ENCODE measurements around the gene GJB6. TPM values are rescaled to one million over a fixed set of nuclear protein-coding genes. Genes with fewer than 3 reads are reported as not detected.

The GJB6 gene
- total RNA-seq, 1 experiment from 2014 or later: not detected

DNA sequence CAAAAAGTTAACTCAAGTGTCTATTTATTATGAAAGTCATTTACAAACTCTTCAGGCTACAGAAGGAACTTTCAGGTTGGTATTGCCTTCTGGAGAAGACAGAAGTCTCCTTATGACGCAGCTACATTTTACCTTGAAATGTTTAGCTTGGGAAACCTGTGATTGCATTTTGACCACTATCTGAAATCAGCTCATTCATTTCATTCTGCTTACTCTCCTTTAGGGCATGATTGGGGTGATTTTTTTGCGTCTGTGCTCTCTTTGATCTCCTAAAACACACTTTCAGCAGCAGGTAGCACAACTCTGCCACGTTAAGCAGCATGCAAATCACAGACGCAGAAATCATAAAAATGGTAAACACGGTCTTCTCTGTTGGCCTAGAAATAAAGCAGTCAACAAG, 9.6 kb downstream of the GJB6 start (continued):
- TF ChIP-seq ZBTB21 (CRISPR knock-in tag; IDR thresholded peaks at IDR 0.05; ENCODE audit: borderline replicate concordance): no peak

DNA sequence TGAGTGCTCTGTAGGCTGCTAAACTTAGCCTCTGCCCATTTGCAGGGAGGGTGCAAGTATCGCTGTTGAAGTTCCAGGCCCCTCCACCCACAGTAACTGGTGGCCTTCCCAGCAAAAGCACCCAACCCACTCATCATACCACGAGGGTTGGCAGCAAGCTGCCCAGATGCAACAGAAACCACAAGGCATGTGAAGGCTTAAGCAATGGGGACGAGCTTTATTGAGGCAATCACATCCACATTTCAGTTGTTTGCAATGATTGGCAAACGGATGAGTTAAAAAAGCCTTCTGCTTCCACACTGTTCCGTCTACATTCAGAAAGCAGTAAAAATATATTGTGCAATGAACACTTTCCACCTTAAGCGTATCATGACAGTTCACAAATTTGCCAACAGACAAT, 10.3 kb downstream of the GJB6 start:
- peaks cover 5% of the 10 kb centered on the region for H3K27me3 Mint-ChIP-seq (ENCODE audit: low read depth)
- ChIA-PET CTCF (no interaction called here), POLR2A (no interaction called here)
- TF ChIP-seq CBFB (CRISPR knock-in tag; IDR thresholded peaks at IDR 0.05; ENCODE audit: low read depth) (no peak), SMAD4 (CRISPR knock-in tag; IDR thresholded peaks at IDR 0.05) (no peak)
- TF ChIP-seq, protein P1, sequence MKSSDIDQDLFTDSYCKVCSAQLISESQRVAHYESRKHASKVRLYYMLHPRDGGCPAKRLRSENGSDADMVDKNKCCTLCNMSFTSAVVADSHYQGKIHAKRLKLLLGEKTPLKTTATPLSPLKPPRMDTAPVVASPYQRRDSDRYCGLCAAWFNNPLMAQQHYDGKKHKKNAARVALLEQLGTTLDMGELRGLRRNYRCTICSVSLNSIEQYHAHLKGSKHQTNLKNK (CRISPR knock-in tag; IDR thresholded peaks at IDR 0.05): no peak
- ATAC-seq (no peak), DNase-seq (ENCODE audit: low spot score) (no peak)
- peaks cover 6% of the 10 kb centered on the region; the same call in 1 of the 2 replicates for H3K4me1 Mint-ChIP-seq
- peaks cover 10% of the 10 kb centered on the region for H3K9me3 Mint-ChIP-seq
- H3K4me3 Mint-ChIP-seq: no peak overlapping the region
- H3K36me3 Mint-ChIP-seq: no peaks in the 10 kb centered on the region
- H3K27ac Mint-ChIP-seq: no peak overlapping the region

DNA sequence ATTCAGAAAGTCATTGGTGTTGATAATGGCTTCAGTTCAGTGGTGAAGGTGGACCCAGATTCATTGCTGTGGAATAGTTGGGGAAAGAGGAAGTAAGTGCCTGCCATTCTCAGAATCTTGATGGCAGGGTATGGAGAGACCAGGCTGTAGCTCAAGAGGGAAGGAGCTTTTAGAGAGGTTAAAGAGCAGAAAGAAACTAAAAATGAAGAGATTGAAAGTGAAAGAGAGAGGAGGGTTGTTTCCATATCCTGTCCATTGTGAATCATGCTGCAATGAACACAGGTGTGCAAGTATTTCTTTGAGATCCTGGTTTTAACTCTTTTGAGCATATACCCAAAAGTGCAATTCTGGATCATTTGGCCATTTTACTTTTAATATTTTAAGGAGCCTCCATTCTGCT, 12.5 kb downstream of the GJB6 start:
- H3K27ac Mint-ChIP-seq: no peak overlapping the region
- ChIA-PET CTCF (no interaction called here), POLR2A (no interaction called here)
- H3K4me3 Mint-ChIP-seq: no peak overlapping the region
- H3K9me3 Mint-ChIP-seq: peaks cover 10% of the 10 kb centered on the region
- ATAC-seq (no peak), DNase-seq (ENCODE audit: low spot score) (no peak)
- peaks cover 6% of the 10 kb centered on the region; the same call in 1 of the 2 replicates for H3K4me1 Mint-ChIP-seq
- no peaks in the 10 kb centered on the region for H3K36me3 Mint-ChIP-seq
- peaks cover 5% of the 10 kb centered on the region for H3K27me3 Mint-ChIP-seq (ENCODE audit: low read depth)
- no peak for TF ChIP-seq ATF1 (CRISPR knock-in tag; IDR thresholded peaks at IDR 0.05)
- TF ChIP-seq IRF2 (CRISPR knock-in tag; IDR thresholded peaks at IDR 0.05; ENCODE audit: borderline replicate concordance, low read depth): no peak
- no peak for TF ChIP-seq JUN (CRISPR knock-in tag; IDR thresholded peaks at IDR 0.05)
- TF ChIP-seq, protein P2, sequence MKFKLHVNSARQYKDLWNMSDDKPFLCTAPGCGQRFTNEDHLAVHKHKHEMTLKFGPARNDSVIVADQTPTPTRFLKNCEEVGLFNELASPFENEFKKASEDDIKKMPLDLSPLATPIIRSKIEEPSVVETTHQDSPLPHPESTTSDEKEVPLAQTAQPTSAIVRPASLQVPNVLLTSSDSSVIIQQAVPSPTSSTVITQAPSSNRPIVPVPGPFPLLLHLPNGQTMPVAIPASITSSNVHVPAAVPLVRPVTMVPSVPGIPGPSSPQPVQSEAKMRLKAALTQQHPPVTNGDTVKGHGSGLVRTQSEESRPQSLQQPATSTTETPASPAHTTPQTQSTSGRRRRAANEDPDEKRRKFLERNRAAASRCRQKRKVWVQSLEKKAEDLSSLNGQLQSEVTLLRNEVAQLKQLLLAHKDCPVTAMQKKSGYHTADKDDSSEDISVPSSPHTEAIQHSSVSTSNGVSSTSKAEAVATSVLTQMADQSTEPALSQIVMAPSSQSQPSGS (CRISPR knock-in tag; IDR thresholded peaks at IDR 0.05; ENCODE audit: borderline replicate concordance, low read depth): no peak

DNA sequence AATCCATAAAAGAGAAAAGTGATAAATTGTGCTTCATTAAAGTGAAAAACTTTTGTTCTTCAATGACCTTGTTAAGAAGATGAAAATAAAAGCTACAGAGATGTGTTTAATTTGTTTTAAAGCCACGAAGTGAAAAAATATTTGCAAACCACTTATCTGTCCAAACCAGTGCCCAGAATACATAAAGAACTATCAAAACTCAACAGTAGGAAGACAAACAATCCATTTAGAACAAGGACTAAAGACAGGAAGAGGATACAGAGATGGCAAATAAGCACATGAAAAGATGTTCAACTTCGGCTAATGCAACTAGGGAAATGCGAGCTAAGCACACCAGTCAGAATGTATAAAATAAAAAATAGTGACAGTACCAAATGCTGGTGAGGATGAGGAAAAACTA, 15.0 kb downstream of the GJB6 start:
- no peaks in the 10 kb centered on the region for H3K36me3 Mint-ChIP-seq
- ChIA-PET CTCF (no interaction called here), POLR2A (no interaction called here)
- no peak for TF ChIP-seq SMAD4 (CRISPR knock-in tag; IDR thresholded peaks at IDR 0.05)
- no peak for TF ChIP-seq CREM (CRISPR knock-in tag; IDR thresholded peaks at IDR 0.05)
- no peak for TF ChIP-seq PRRX2 (CRISPR knock-in tag; IDR thresholded peaks at IDR 0.05)
- TF ChIP-seq ZNF232 (CRISPR knock-in tag; IDR thresholded peaks at IDR 0.05): no peak
- no peak for TF ChIP-seq ZNF423 (CRISPR knock-in tag; IDR thresholded peaks at IDR 0.05)
- TF ChIP-seq ZNF396 (CRISPR knock-in tag; IDR thresholded peaks at IDR 0.05; ENCODE audit: borderline replicate concordance): no peak
- no peak for TF ChIP-seq ZNF121 (CRISPR knock-in tag; IDR thresholded peaks at IDR 0.05)
- TF ChIP-seq, protein P1 (CRISPR knock-in tag; IDR thresholded peaks at IDR 0.05): no peak
- no peak for TF ChIP-seq GTF2I (CRISPR knock-in tag; conservative IDR thresholded peaks at IDR 0.05)
- no peak for TF ChIP-seq TCF7 (CRISPR knock-in tag; IDR thresholded peaks at IDR 0.05; ENCODE audit: low read depth)
- TF ChIP-seq, protein P3, sequence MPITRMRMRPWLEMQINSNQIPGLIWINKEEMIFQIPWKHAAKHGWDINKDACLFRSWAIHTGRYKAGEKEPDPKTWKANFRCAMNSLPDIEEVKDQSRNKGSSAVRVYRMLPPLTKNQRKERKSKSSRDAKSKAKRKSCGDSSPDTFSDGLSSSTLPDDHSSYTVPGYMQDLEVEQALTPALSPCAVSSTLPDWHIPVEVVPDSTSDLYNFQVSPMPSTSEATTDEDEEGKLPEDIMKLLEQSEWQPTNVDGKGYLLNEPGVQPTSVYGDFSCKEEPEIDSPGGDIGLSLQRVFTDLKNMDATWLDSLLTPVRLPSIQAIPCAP (CRISPR knock-in tag; IDR thresholded peaks at IDR 0.05): no peak
- TF ChIP-seq, protein P4, sequence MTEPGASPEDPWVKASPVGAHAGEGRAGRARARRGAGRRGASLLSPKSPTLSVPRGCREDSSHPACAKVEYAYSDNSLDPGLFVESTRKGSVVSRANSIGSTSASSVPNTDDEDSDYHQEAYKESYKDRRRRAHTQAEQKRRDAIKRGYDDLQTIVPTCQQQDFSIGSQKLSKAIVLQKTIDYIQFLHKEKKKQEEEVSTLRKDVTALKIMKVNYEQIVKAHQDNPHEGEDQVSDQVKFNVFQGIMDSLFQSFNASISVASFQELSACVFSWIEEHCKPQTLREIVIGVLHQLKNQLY (CRISPR knock-in tag; IDR thresholded peaks at IDR 0.05): no peak
- TF ChIP-seq, protein P5, sequence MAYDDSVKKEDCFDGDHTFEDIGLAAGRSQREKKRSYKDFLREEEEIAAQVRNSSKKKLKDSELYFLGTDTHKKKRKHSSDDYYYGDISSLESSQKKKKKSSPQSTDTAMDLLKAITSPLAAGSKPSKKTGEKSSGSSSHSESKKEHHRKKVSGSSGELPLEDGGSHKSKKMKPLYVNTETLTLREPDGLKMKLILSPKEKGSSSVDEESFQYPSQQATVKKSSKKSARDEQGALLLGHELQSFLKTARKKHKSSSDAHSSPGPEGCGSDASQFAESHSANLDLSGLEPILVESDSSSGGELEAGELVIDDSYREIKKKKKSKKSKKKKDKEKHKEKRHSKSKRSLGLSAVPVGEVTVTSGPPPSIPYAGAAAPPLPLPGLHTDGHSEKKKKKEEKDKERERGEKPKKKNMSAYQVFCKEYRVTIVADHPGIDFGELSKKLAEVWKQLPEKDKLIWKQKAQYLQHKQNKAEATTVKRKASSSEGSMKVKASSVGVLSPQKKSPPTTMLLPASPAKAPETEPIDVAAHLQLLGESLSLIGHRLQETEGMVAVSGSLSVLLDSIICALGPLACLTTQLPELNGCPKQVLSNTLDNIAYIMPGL (CRISPR knock-in tag; IDR thresholded peaks at IDR 0.05): no peak
- TF ChIP-seq CBFB (CRISPR knock-in tag; IDR thresholded peaks at IDR 0.05; ENCODE audit: low read depth): no peak
- TF ChIP-seq MYBL2 (CRISPR knock-in tag; IDR thresholded peaks at IDR 0.05): no peak
- TF ChIP-seq SOX15 (CRISPR knock-in tag; IDR thresholded peaks at IDR 0.05): no peak
- H3K27ac Mint-ChIP-seq: no peak overlapping the region
- H3K4me1 Mint-ChIP-seq: peaks cover 12% of the 10 kb centered on the region; the same call in 1 of the 2 replicates
- no peaks in the 10 kb centered on the region; the same call in 1 of the 2 replicates for H3K27me3 Mint-ChIP-seq (ENCODE audit: low read depth)
- H3K4me3 Mint-ChIP-seq: no peak overlapping the region
- DNase-seq (ENCODE audit: low spot score) (no peak), ATAC-seq (no peak)
- peaks cover 19% of the 10 kb centered on the region for H3K9me3 Mint-ChIP-seq

All from WTC11 (cell line).